Thyroid gland (tissue), 4 donors: ENCODE data around the gene SLC9A8. TPM values are rescaled to one million over a fixed set of nuclear protein-coding genes. Genes with fewer than 3 reads are reported as not detected.
A peak's percentile ranks its signal among the peaks of the same experiment; 100 is the strongest.
"Not testable (repeated sequence)": the region's sequence is repeated elsewhere in the genome, so short reads cannot be mapped to it uniquely, and the experiment has no call there.

Experiments used
- DNase-seq, 2 donors: peaks; one replicate each; pipeline ENCODE4 v3.0.0-alpha.2; 2019
- H3K27ac ChIP-seq, 3 donors: fragments of 200-600 bp; sonication (generic); 1 replicate in 2 of 3; 2 replicates in 1 of 3; pipeline ENCODE4 v1.5.1; 2016 to 2019; ENCODE audit warnings: mild to moderate bottlenecking in 1 of 3, moderate library complexity in 1 of 3
- H3K27me3 ChIP-seq: fragments of 200-600 bp; sonication (generic); one replicate; pipeline ENCODE4 v1.5.1; 2019
- H3K36me3 ChIP-seq, 2 donors: fragments of 200-600 bp; sonication (generic); one replicate each; pipeline ENCODE4 v1.5.1; 2016 to 2019
- H3K4me1 ChIP-seq, 2 donors: fragments of 200-600 bp; sonication (generic); one replicate each; pipeline ENCODE4 v1.5.1; 2017 to 2019
- H3K4me3 ChIP-seq, 3 donors: fragments of 200-600 bp; sonication (generic); replicated peaks in 1 of 3; 1 replicate in 2 of 3; 2 replicates in 1 of 3; pipeline ENCODE4 v1.5.1; 2016; ENCODE audit warnings: mild to moderate bottlenecking in 1 of 3
- H3K9me3 ChIP-seq: fragments of 200-600 bp; sonication (generic); one replicate; pipeline ENCODE4 v1.5.1; 2017
- POLR2A ChIP-seq, 2 donors: fragments of 450-650 bp; IDR thresholded peaks; one replicate each; pipeline ENCODE4 v1.6.1; 2017; ENCODE audit warnings: antibody characterized with exemption in 2 of 2, mild to moderate bottlenecking in 2 of 2, moderate library complexity in 1 of 2
- WGBS, 2 donors: methylation state at CpG; one replicate each; pipeline ENCODE4 v1.1.5; 2017; 5-methylcytosine and 5-hydroxymethylcytosine counted together
- intact Hi-C: fragments of 100-400 bp; cut with DNase I; formaldehyde crosslinking; loops from one replicate; pipeline ENCODE4 v1.15.1; 2023
- total RNA-seq, 4 donors: library from RNA; depleted of rRNA; stranded (reverse); fragments of >200 nt; gene quantifications; one replicate each; pipeline ENCODE4 v1.2.3, GENCODE V29; 2016
- TF ChIP-seq, protein P1 (sequence below), 6 experiments: fragments of 200-600 bp in 3 of 6; fragments of 450-650 bp in 3 of 6; sonication (generic) in 3 of 6; IDR thresholded peaks; one replicate each; pipeline ENCODE4 v1.5.1; 2016 to 2019; ENCODE audit warnings: antibody characterized with exemption in 6 of 6, mild to moderate bottlenecking in 2 of 6, inconsistent platforms in 1 of 6, moderate library complexity in 1 of 6

Gene SLC9A8
- total RNA-seq, 4 donors from 2014 or later, result 12.0 to 20.2 (median 16.1) TPM

DNA sequence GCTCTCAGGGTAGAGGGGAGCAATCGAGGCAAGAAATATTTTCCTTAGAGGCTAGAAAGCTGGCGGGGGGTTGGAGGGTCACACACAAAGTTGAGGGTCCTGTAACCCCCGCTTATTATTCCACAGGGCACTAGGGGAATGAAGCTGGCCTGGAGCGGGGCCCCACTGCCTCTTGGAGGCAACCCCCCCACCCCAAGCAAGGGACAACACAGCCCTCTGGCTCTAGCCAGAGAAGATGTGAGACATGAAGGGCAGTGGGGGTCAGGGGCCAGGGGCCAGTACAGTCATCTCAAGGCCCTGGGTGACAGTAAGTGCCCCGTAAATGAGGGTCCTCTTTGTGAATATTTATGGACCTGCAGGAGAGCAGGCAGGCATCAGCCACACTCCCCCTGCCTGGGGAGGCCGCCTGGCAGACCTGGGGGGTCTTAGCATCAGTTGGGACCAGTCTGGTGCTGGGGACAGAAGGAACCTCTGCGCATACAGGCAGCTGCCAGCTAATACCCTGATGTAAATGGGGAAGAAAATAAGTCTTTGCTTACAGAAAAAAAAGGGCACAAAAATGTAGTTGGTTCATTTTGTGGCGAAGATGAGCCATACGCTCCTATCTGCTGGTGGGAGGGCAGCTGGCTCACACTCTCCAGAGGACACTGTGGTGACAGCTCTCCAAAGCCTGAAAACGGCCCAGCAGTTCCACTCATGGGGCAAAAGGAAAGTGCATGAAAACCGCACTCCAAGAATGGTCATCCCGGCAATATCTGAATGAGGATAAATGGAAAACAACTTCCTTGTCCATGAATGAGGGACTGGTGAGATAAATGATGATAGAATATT lies 80.8 kb downstream of the SLC9A8 start:
- intact Hi-C loops, result no loop called here
- H3K4me1 ChIP-seq, result peaks cover 30 to 38% of the 10 kb centered on the region in 2 donors

GRCh38 chr20:49894073-49894470 lies 81.4 kb downstream of the SLC9A8 start:
- Histone ChIP-seq H3K36me3 (no peaks in the 10 kb centered on the region), H3K27me3 (no peaks in the 10 kb centered on the region), H3K4me1 (peaks cover 29 to 33% of the 10 kb centered on the region in 2 donors), H3K9me3 (no peaks in the 10 kb centered on the region), H3K4me3 (no peak overlapping the region), H3K27ac (peak overlapping the region in 2 of 3 donors; percentile 37 to 67)
- DNase-seq, result peak in 1 of 2 donors; percentile 47
- WGBS, 2 donors, result 61 to 64% methylated on average over 6 of the region's 6 CpGs
- intact Hi-C loops, result no loop called here
- no peak for TF ChIP-seq POLR2A (IDR thresholded peaks at IDR 0.05)
- TF ChIP-seq, protein P1, sequence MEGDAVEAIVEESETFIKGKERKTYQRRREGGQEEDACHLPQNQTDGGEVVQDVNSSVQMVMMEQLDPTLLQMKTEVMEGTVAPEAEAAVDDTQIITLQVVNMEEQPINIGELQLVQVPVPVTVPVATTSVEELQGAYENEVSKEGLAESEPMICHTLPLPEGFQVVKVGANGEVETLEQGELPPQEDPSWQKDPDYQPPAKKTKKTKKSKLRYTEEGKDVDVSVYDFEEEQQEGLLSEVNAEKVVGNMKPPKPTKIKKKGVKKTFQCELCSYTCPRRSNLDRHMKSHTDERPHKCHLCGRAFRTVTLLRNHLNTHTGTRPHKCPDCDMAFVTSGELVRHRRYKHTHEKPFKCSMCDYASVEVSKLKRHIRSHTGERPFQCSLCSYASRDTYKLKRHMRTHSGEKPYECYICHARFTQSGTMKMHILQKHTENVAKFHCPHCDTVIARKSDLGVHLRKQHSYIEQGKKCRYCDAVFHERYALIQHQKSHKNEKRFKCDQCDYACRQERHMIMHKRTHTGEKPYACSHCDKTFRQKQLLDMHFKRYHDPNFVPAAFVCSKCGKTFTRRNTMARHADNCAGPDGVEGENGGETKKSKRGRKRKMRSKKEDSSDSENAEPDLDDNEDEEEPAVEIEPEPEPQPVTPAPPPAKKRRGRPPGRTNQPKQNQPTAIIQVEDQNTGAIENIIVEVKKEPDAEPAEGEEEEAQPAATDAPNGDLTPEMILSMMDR (IDR thresholded peaks at IDR 0.05), result no peak

More for the DNA sequence above, 80.8 kb downstream of the SLC9A8 start:
- Histone ChIP-seq H3K27ac (peak overlapping the region in 2 of 3 donors; percentile 37 to 67), H3K27me3 (no peaks in the 10 kb centered on the region), H3K36me3 (no peaks in the 10 kb centered on the region), H3K9me3 (no peaks in the 10 kb centered on the region), H3K4me3 (no peak overlapping the region)
- 74 to 81% methylated on average over 11 to 12 of the region's 12 CpGs for WGBS, 2 donors
- no peak for TF ChIP-seq POLR2A (IDR thresholded peaks at IDR 0.05)
- TF ChIP-seq, protein P1 (IDR thresholded peaks at IDR 0.05), result no peak
- no peak for DNase-seq

GRCh38 chr20:49895474-49896093 lies 83.0 kb downstream of the SLC9A8 start:
- H3K27ac ChIP-seq, result peak overlapping the region in 1 of 3 donors; percentile 50
- H3K27me3 ChIP-seq, intact Hi-C loops, H3K4me3 ChIP-seq, H3K9me3 ChIP-seq, H3K36me3 ChIP-seq, DNase-seq: not testable (repeated sequence)
- 94 to 98% methylated on average over 7 of the region's 7 CpGs for WGBS, 2 donors
- peaks cover 20 to 28% of the 10 kb centered on the region in 2 donors for H3K4me1 ChIP-seq

DNA sequence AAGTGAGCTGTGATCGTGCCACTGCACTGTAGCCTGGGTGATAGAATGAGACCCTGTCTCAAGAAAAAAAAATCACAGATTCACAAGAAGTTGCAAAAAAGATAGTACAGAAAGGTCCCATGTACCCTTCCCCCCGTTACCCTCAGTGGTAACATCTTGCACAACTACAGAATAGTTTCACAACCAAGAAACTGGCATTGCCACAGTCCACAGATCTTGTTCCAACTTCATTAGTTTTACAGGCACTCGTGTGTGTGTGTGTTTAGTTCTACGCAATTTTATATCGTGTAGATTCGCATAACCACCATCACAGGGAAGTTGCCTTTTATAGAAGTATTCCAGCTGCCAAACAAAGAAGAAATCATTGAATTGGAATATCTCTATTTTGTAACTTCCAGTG lies 83.6 kb downstream of the SLC9A8 start:
- no peaks in the 10 kb centered on the region for H3K9me3 ChIP-seq
- peaks cover 14 to 26% of the 10 kb centered on the region in 2 donors for H3K4me1 ChIP-seq
- no peaks in the 10 kb centered on the region for H3K27me3 ChIP-seq
- no peak for TF ChIP-seq POLR2A (IDR thresholded peaks at IDR 0.05)
- TF ChIP-seq, protein P1 (IDR thresholded peaks at IDR 0.05), result no peak
- H3K27ac ChIP-seq, result no peak overlapping the region
- 85 to 91% methylated on average over 6 of the region's 6 CpGs for WGBS, 2 donors
- intact Hi-C loops, result no loop called here
- no peak for DNase-seq
- H3K36me3 ChIP-seq, result no peaks in the 10 kb centered on the region
- no peak overlapping the region for H3K4me3 ChIP-seq

- H3K9me3 ChIP-seq, result no peaks in the 10 kb centered on the region
- H3K4me1 ChIP-seq, result peaks cover 6 to 16% of the 10 kb centered on the region in 2 donors
- H3K27ac ChIP-seq, result peak overlapping the region in 2 of 3 donors; percentile 4 to 23
- intact Hi-C loops, result no loop called here
- H3K4me3 ChIP-seq, result no peak overlapping the region
- H3K27me3 ChIP-seq, result no peaks in the 10 kb centered on the region
- DNase-seq, result peak; percentile 64 to 75
- TF ChIP-seq, protein P1 (IDR thresholded peaks at IDR 0.05), result no peak
- TF ChIP-seq POLR2A (IDR thresholded peaks at IDR 0.05), result no peak
- H3K36me3 ChIP-seq, result peaks cover under 1 to 12% of the 10 kb centered on the region in 2 donors
- WGBS, 2 donors, result 45 to 52% methylated on average over 10 of the region's 10 CpGs
Observed at GRCh38 chr20:49899541-49900383, 87.1 kb downstream of the SLC9A8 start.
